LNCAP (cell line): Measurements from ENCODE around the gene TCN1.

Experiments used
- CTCF ChIP-seq: fragments of 450-650 bp; IDR thresholded peaks from 2 replicates; pipeline ENCODE4 v1.5.1; 2017; ENCODE audit warnings: mild to moderate bottlenecking

The TCN1 gene

GRCh38 chr11:59883597-59883996, 17.3 kb upstream of the TCN1 start:
- no peak for TF ChIP-seq CTCF

DNA sequence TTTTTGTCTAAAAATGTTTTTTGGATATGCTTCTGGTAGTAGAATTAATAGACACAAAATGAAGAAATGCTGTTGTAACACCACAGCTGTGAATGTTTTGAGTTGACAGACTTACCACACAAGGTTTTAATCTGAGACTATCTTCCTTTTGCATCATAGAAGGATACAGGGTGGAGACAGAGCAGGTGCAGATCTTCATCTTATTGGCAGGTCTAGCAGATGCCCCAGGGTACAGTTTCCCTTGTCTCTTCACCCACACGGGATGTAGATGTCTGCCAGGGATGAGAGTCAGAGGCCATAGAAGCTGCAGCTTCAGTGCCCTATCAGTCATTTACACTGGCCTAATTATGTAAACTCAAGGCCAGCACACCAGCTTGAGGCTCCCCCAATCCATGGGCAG, 13.3 kb upstream of the TCN1 start:
- TF ChIP-seq CTCF, result no peak

- no peak for TF ChIP-seq CTCF
These were observed 12.3 kb upstream of the TCN1 start, which contains the start of gene OOSP3 for GRCh38 chr11:59878575-59878974. Gene OOSP3 (plus strand): TSS chr11:59878782. CDS start chr11:59878809, 27 bp downstream.

- TF ChIP-seq CTCF, result no peak
These were observed 11.5 kb upstream of the TCN1 start for GRCh38 chr11:59877784-59878183.

- TF ChIP-seq CTCF, result no peak
These were observed 11.0 kb upstream of the TCN1 start for GRCh38 chr11:59877325-59877724.

DNA sequence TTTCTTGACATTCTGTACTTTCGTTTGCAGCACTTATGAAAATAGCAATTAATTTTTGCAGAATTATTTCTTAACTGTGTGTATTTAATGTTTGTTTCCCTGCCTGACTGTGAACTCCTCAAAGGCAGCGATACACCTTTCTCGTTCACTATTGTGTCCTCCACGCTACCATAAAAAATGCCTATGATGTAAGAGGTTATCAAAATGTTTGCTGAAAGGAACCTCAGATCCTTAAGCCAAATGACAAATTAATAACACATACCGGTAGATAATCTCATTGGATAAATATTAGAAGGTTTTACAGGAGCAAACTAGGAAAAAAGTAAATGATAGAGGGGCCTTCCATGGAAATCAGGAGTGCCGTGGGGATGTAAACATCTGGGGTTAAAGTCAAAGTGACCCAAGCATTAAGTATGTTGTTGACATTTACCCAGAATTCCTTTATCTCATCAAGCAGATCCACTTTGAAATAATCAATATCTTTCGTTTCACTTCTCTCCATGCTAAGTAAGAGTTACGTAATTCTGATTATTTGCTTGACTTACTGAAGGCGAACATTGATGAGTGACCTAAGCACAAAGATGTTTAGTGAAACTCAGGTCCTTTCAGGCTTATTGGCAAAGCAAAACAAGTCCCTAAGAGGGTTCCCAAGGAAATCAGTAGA, 9.7 kb upstream of the TCN1 start:
- no peak for TF ChIP-seq CTCF

- no peak for TF ChIP-seq CTCF
These were observed 5.8 kb upstream of the TCN1 start for GRCh38 chr11:59872076-59872475.

- TF ChIP-seq CTCF, result no peak
These were observed 1.7 kb upstream of the TCN1 start for GRCh38 chr11:59867946-59868345.
